ENCODE data around the gene PIGS. TPM values are rescaled to one million over a fixed set of nuclear protein-coding genes. Genes with fewer than 3 reads are reported as not detected.

PIGS gene
- polyA plus RNA-seq, 3 donors: 59.4 to 87.5 (median 84.9) TPM

GRCh38 chr17:28508211-28508724 lies 63.1 kb downstream of the PIGS start:
- Histone ChIP-seq H3K36me3 (replicated peaks in 1 of 2; ENCODE audit: control insufficient read depth in 1 of 2, insufficient read depth in 2 of 2, low read length in 2 of 2) (no peaks in the 10 kb centered on the region), H3K79me2 (ENCODE audit: insufficient read depth, low read length) (no peaks in the 10 kb centered on the region), H3K4me1 (ENCODE audit: control insufficient read depth in 1 of 2, insufficient read depth in 2 of 2, low read length in 2 of 2) (peaks cover 11 to 13% of the 10 kb centered on the region in 2 donors), H4K20me1 (ENCODE audit: insufficient read depth, low read length) (no peaks in the 10 kb centered on the region), H3K9me3 (replicated peaks in 1 of 2; ENCODE audit: control insufficient read depth in 1 of 2, insufficient read depth in 1 of 2, low read length in 2 of 2) (no peaks in the 10 kb centered on the region), H3K27ac (ENCODE audit: low read depth in 1 of 2, low read length in 2 of 2) (no peak overlapping the region), H3K4me3 (replicated peaks in 1 of 3; ENCODE audit: low read depth in 2 of 3, low read length in 3 of 3) (no peak overlapping the region), H3K27me3 (ENCODE audit: control insufficient read depth in 2 of 2, insufficient read depth in 2 of 2, low read length in 2 of 2) (no peaks in the 10 kb centered on the region), H3K9ac (ENCODE audit: insufficient read depth, low read length, poor library complexity, severe bottlenecking) (no peak overlapping the region), H2AFZ (ENCODE audit: insufficient read depth, low read depth, low read length, poor library complexity, severe bottlenecking) (no peak overlapping the region), H3K4me2 (replicated peaks; ENCODE audit: extremely low read depth, low read length, poor library complexity, severe bottlenecking) (no peak overlapping the region)
- no peak for DNase-seq
- H3K36me3 Mint-ChIP-seq: no peaks in the 10 kb centered on the region
- WGBS (ENCODE audit: insufficient coverage): 96% methylated on average over 5 of the region's 11 CpGs
- TF ChIP-seq CTCF (IDR thresholded peaks at IDR 0.05): no peak
- H3K27me3 Mint-ChIP-seq (ENCODE audit: low read depth in 3 of 3): peaks cover 2 to 19% (median 10%) of the 10 kb centered on the region in 3 donors
- no peak overlapping the region for H3K27ac Mint-ChIP-seq
- H3K9me3 Mint-ChIP-seq: no peaks in the 10 kb centered on the region
- H3K4me3 Mint-ChIP-seq: peak overlapping the region in 1 of 2 donors; percentile 39
- intact Hi-C loops (cut with micrococcal nuclease): no loop called here
- peaks cover 12% of the 10 kb centered on the region for H3K4me1 Mint-ChIP-seq

GRCh38 chr17:28507567-28508203 lies 63.6 kb downstream of the PIGS start:
- Histone ChIP-seq H3K27ac (ENCODE audit: low read depth in 1 of 2, low read length in 2 of 2) (no peak overlapping the region), H3K9ac (ENCODE audit: insufficient read depth, low read length, poor library complexity, severe bottlenecking) (no peak overlapping the region), H3K27me3 (ENCODE audit: control insufficient read depth in 2 of 2, insufficient read depth in 2 of 2, low read length in 2 of 2) (no peaks in the 10 kb centered on the region), H3K79me2 (ENCODE audit: insufficient read depth, low read length) (no peaks in the 10 kb centered on the region), H3K9me3 (replicated peaks in 1 of 2; ENCODE audit: control insufficient read depth in 1 of 2, insufficient read depth in 1 of 2, low read length in 2 of 2) (no peaks in the 10 kb centered on the region), H3K4me3 (replicated peaks in 1 of 3; ENCODE audit: low read depth in 2 of 3, low read length in 3 of 3) (no peak overlapping the region), H3K4me1 (ENCODE audit: control insufficient read depth in 1 of 2, insufficient read depth in 2 of 2, low read length in 2 of 2) (peaks cover 11 to 13% of the 10 kb centered on the region in 2 donors), H2AFZ (ENCODE audit: insufficient read depth, low read depth, low read length, poor library complexity, severe bottlenecking) (no peak overlapping the region), H3K4me2 (replicated peaks; ENCODE audit: extremely low read depth, low read length, poor library complexity, severe bottlenecking) (no peak overlapping the region), H4K20me1 (ENCODE audit: insufficient read depth, low read length) (no peaks in the 10 kb centered on the region), H3K36me3 (replicated peaks in 1 of 2; ENCODE audit: control insufficient read depth in 1 of 2, insufficient read depth in 2 of 2, low read length in 2 of 2) (no peaks in the 10 kb centered on the region)
- H3K9me3 Mint-ChIP-seq: no peaks in the 10 kb centered on the region
- DNase-seq: no peak
- peaks cover 12% of the 10 kb centered on the region for H3K4me1 Mint-ChIP-seq
- H3K4me3 Mint-ChIP-seq: no peak overlapping the region
- WGBS (ENCODE audit: insufficient coverage): 60% methylated on average over 13 of the region's 24 CpGs
- intact Hi-C loops (cut with micrococcal nuclease): no loop called here
- H3K27me3 Mint-ChIP-seq (ENCODE audit: low read depth in 3 of 3): peaks cover 2 to 19% (median 10%) of the 10 kb centered on the region in 3 donors
- H3K36me3 Mint-ChIP-seq: no peaks in the 10 kb centered on the region
- TF ChIP-seq CTCF (IDR thresholded peaks at IDR 0.05): no peak
- H3K27ac Mint-ChIP-seq: peak overlapping the region in 1 of 7 donors; percentile 7

All from CD14-positive monocyte (primary cell).